Spleen (tissue), 11 donors: Measurements from ENCODE around the gene ZNF124. TPM values are rescaled to one million over a fixed set of nuclear protein-coding genes. Genes with fewer than 3 reads are reported as not detected.

Experiments used
- DNase-seq: peaks from one replicate; pipeline ENCODE4 v3.0.0-alpha.2; 2020
- H3K27ac ChIP-seq, 8 donors: fragments of 200-600 bp; sonication (generic) in 7 of 8; 1 replicate in 4 of 8; 2 replicates in 4 of 8; pipeline versions ENCODE4 v1.5.0 to v1.8.0; 2016 to 2021; ENCODE audit warnings: inconsistent platforms in 4 of 8, mild to moderate bottlenecking in 4 of 8, moderate library complexity in 1 of 8
- H3K27me3 ChIP-seq, 7 donors: fragments of 200-600 bp; sonication (generic) in 6 of 7; replicated peaks in 1 of 7; 1 replicate in 4 of 7; 2 replicates in 3 of 7; pipeline versions ENCODE4 v1.5.0 to v1.8.0; 2016 to 2021; ENCODE audit warnings: inconsistent platforms in 3 of 7, mild to moderate bottlenecking in 1 of 7
- H3K36me3 ChIP-seq, 6 donors: fragments of 200-600 bp; sonication (generic) in 5 of 6; 1 replicate in 4 of 6; 2 replicates in 2 of 6; pipeline versions ENCODE4 v1.5.0 to v1.8.0; 2016 to 2021; ENCODE audit warnings: inconsistent platforms in 2 of 6
- H3K4me1 ChIP-seq, 6 donors: fragments of 200-600 bp; sonication (generic) in 5 of 6; 1 replicate in 3 of 6; 2 replicates in 3 of 6; pipeline versions ENCODE4 v1.5.0 to v1.8.0; 2016 to 2021; ENCODE audit warnings: inconsistent platforms in 3 of 6
- H3K4me3 ChIP-seq, 8 donors: fragments of 200-600 bp; sonication (generic) in 7 of 8; 1 replicate in 4 of 8; 2 replicates in 4 of 8; pipeline versions ENCODE4 v1.5.0 to v1.8.0; 2016 to 2021; ENCODE audit warnings: inconsistent platforms in 4 of 8, mild to moderate bottlenecking in 4 of 8, moderate library complexity in 2 of 8
- H3K9me3 ChIP-seq, 8 donors: fragments of 200-600 bp; sonication (generic) in 7 of 8; 1 replicate in 4 of 8; 2 replicates in 4 of 8; pipeline versions ENCODE4 v1.5.0 to v1.8.0; 2016 to 2021; ENCODE audit warnings: inconsistent platforms in 4 of 8
- CTCF ChIP-seq, 11 experiments: fragments of 200-600 bp in 7 of 11; fragments of 450-650 bp in 4 of 11; sonication (generic) in 4 of 11; IDR thresholded peaks in 8 of 11; conservative IDR thresholded peaks in 3 of 11; 1 replicate in 7 of 11; 2 replicates in 4 of 11; pipeline versions ENCODE4 v1.4.0 to v1.8.0; 2016 to 2021; ENCODE audit warnings: antibody characterized with exemption in 11 of 11, inconsistent platforms in 4 of 11, mild to moderate bottlenecking in 1 of 11
- POLR2A ChIP-seq, 3 donors: fragments of 450-650 bp; IDR thresholded peaks; one replicate each; pipeline ENCODE4 v1.5.1; 2017; ENCODE audit warnings: antibody characterized with exemption in 3 of 3, mild to moderate bottlenecking in 1 of 3
- POLR2AphosphoS5 ChIP-seq, 3 donors: sonication (generic); formaldehyde crosslinking; IDR thresholded peaks; one replicate each; pipeline ENCODE4 v1.5.1; 2017; ENCODE audit warnings: antibody characterized with exemption in 3 of 3
- WGBS, 5 donors: extraction: QIAGEN DNeasy Blood & Tissue Kit in 3 of 5; methylation state at CpG; one replicate each; pipeline versions ENCODE4 v1.1.5 to v1.1.7; 2013 to 2018; 5-methylcytosine and 5-hydroxymethylcytosine counted together
- intact Hi-C: fragments of 100-400 bp; cut with DNase I; formaldehyde crosslinking; loops from one replicate; pipeline ENCODE4 v1.15.0; 2023; ENCODE audit warnings: low total_unique reads
- polyA plus RNA-seq, 3 donors: library from polyadenylated mRNA; stranded (reverse); fragments of 200-250 nt; gene quantifications; one replicate each; pipeline ENCODE4 v1.2.1, GENCODE V29; 2013
- total RNA-seq, 7 donors: library from RNA; depleted of rRNA in 3 of 7; stranded (reverse); fragments of >200 nt in 3 of 7; fragmentation: NEBNext Ultra II Directional in 4 of 7; extraction: Animal tissue kit (Norgen Biotek cat#: 25700) in 4 of 7; gene quantifications; one replicate each; pipeline versions ENCODE4 v1.1.0 to v1.2.1, GENCODE V29; 2016 to 2021
- donor health status: healthy with polysubstance abuse.
- donor health status: DM: no; HTN: no; CAD: no; lungs with moderate emphysema.
- donor health status: DM: no; HTN: no; CAD: no.
- donor health status: Bipolar disorder and iron deficiency.
- donor health status: healthy.
- donor health status: DM: no; HTN: no; CAD: no.
- donor health status: DM: yes; HTN: yes; CAD: no.

ZNF124 gene
- total and polyA plus RNA-seq, 10 donors: 2.7 to 44.5 (median 37.4) TPM

GRCh38 chr1:247115545-247115944 lies 56.3 kb downstream of the ZNF124 start:
- Histone ChIP-seq H3K9me3 (no peaks in the 10 kb centered on the region), H3K36me3 (no peaks in the 10 kb centered on the region), H3K4me1 (peaks cover 9 to 27% (median 21%) of the 10 kb centered on the region in 6 donors), H3K27ac (no peak overlapping the region), H3K27me3 (peaks cover 0 to 26% (median 16%) of the 10 kb centered on the region in 7 donors), H3K4me3 (no peak overlapping the region)
- WGBS, 5 donors: 77 to 92% (median 90%) methylated on average over 6 to 12 of the region's 12 CpGs
- intact Hi-C loops: no loop called here
- TF ChIP-seq POLR2A (IDR thresholded peaks at IDR 0.05): no peak
- TF ChIP-seq CTCF (IDR thresholded peaks at IDR 0.05 in 8 of 11, conservative IDR thresholded peaks at IDR 0.05 in 3 of 11): no peak
- no peak for TF ChIP-seq POLR2AphosphoS5 (IDR thresholded peaks at IDR 0.05)
- DNase-seq: no peak

- DNase-seq: no peak
- H3K36me3 ChIP-seq: no peaks in the 10 kb centered on the region
- intact Hi-C loops: no loop called here
- no peak overlapping the region for H3K4me3 ChIP-seq
- no peaks in the 10 kb centered on the region for H3K9me3 ChIP-seq
- 68 to 81% (median 76%) methylated on average over 6 to 7 of the region's 7 CpGs for WGBS, 5 donors
- H3K27ac ChIP-seq: no peak overlapping the region
- H3K4me1 ChIP-seq: peaks cover 10 to 29% (median 23%) of the 10 kb centered on the region in 6 donors
- TF ChIP-seq CTCF (IDR thresholded peaks at IDR 0.05 in 8 of 11, conservative IDR thresholded peaks at IDR 0.05 in 3 of 11) (no peak), POLR2A (IDR thresholded peaks at IDR 0.05) (no peak), POLR2AphosphoS5 (IDR thresholded peaks at IDR 0.05) (no peak)
- peaks cover 0 to 31% (median 16%) of the 10 kb centered on the region in 7 donors for H3K27me3 ChIP-seq
These were observed 56.7 kb downstream of the ZNF124 start for GRCh38 chr1:247115141-247115510.

GRCh38 chr1:247114351-247115140 lies 57.3 kb downstream of the ZNF124 start:
- WGBS, 5 donors: 80 to 96% (median 90%) methylated on average over 9 to 13 of the region's 13 CpGs
- Histone ChIP-seq H3K36me3 (no peaks in the 10 kb centered on the region), H3K27me3 (peaks cover 0 to 36% (median 16%) of the 10 kb centered on the region in 7 donors), H3K9me3 (no peaks in the 10 kb centered on the region), H3K4me3 (no peak overlapping the region), H3K4me1 (peaks cover 10 to 29% (median 23%) of the 10 kb centered on the region in 6 donors), H3K27ac (no peak overlapping the region)
- DNase-seq: no peak
- intact Hi-C loops: no loop called here
- TF ChIP-seq POLR2AphosphoS5 (IDR thresholded peaks at IDR 0.05) (no peak), POLR2A (IDR thresholded peaks at IDR 0.05) (no peak), CTCF (IDR thresholded peaks at IDR 0.05 in 8 of 11, conservative IDR thresholded peaks at IDR 0.05 in 3 of 11) (no peak)

- TF ChIP-seq POLR2A (IDR thresholded peaks at IDR 0.05) (no peak), CTCF (IDR thresholded peaks at IDR 0.05 in 8 of 11, conservative IDR thresholded peaks at IDR 0.05 in 3 of 11) (no peak), POLR2AphosphoS5 (IDR thresholded peaks at IDR 0.05) (no peak)
- intact Hi-C loops: no loop called here
- H3K9me3 ChIP-seq: no peaks in the 10 kb centered on the region
- peaks cover 0 to 39% (median 16%) of the 10 kb centered on the region in 7 donors for H3K27me3 ChIP-seq
- no peak for DNase-seq
- WGBS, 5 donors: 80 to 100% (median 93%) methylated on average over 1 to 5 of the region's 5 CpGs
- H3K36me3 ChIP-seq: no peaks in the 10 kb centered on the region
- H3K27ac ChIP-seq: no peak overlapping the region
- no peak overlapping the region for H3K4me3 ChIP-seq
- H3K4me1 ChIP-seq: peaks cover 10 to 29% (median 23%) of the 10 kb centered on the region in 6 donors
These were observed 58.0 kb downstream of the ZNF124 start for GRCh38 chr1:247113733-247114271.
